SU-DHL-6 (cell line): ENCODE results near the gene CGB2.

Experiments used
- CTCF ChIP-seq: fragments of 200-600 bp; sonication (generic); IDR thresholded peaks from one replicate; pipeline ENCODE4 v1.5.1; 2017; ENCODE audit warnings: antibody characterized with exemption, mild to moderate bottlenecking, low read length, moderate library complexity; ENCODE audit not compliant: insufficient read depth, poor library complexity, severe bottlenecking
- EZH2phosphoT487 ChIP-seq: fragments of 200-600 bp; sonication (generic), shearing (Covaris generic); conservative IDR thresholded peaks from 2 replicates; pipeline ENCODE4 v1.6.1; 2018; ENCODE audit warnings: mild to moderate bottlenecking, antibody characterized with exemption, low read length, moderate library complexity, mixed read lengths

GRCh38 chr19:49056101-49056901 lies 24.6 kb downstream of the CGB2 start:
- TF ChIP-seq CTCF, result no peak
- TF ChIP-seq EZH2phosphoT487, result no peak
